Activated effector memory CD4-positive, alpha-beta T cell treated with Interleukin-2 at 50 U/mL for 16 hours (primary cell): Measurements from ENCODE around the gene GDF7.
"Not testable (repeated sequence)": the region's sequence is repeated elsewhere in the genome, so short reads cannot be mapped to it uniquely, and the experiment has no call there.

Source experiments
- DNase-seq: peaks from one replicate; pipeline ENCODE4 v3.0.0-alpha.2; 2020

Gene GDF7

GRCh38 chr2:20707601-20708000 is 40.7 kb downstream of the GDF7 start:
- DNase-seq: no peak

DNA sequence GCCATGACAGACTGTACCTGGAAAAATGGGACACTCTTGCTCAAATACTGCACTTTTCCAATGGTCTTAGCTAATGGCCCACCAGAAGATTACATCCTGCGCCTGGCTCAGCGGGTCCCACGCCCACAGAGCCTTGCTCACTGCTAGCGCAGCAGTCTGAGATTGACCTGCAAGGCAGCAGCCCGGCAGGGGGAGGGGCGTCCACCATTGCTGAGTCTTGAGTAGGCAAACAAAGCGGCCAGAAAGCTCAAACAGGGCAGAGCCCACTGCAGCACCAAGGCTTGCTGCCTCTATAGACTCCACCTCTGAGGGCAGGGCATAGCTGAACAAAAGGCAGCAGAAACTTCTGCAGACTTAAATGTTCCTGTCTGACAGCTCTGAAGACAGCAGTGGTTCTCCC is 44.7 kb downstream of the GDF7 start:
- DNase-seq: not testable (repeated sequence)

GRCh38 chr2:20713585-20713984 is 46.6 kb downstream of the GDF7 start:
- DNase-seq: not testable (repeated sequence)

DNA sequence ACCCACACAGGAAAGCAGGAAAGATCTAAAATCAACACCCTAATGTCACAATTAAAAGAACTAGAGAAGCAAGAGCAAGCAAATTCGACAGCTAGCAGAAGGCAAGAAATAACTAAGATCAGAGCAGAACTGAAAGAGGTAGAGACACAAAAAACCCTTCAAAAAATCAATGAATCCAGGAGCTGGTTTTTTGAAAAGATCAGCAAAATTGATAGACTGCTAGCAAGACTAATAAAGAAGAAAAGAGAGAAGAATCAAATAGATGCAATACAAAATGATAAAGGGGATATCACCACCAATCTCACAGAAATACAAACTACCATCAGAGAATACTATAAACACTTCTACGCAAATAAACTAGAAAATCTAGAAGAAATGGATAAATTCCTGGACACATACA is 47.5 kb downstream of the GDF7 start:
- not testable (repeated sequence) for DNase-seq

- DNase-seq: not testable (repeated sequence)
Observed at GRCh38 chr2:20716164-20716563, 49.2 kb downstream of the GDF7 start.

- no peak for DNase-seq
Observed at GRCh38 chr2:20717641-20718040, 50.7 kb downstream of the GDF7 start.

DNA sequence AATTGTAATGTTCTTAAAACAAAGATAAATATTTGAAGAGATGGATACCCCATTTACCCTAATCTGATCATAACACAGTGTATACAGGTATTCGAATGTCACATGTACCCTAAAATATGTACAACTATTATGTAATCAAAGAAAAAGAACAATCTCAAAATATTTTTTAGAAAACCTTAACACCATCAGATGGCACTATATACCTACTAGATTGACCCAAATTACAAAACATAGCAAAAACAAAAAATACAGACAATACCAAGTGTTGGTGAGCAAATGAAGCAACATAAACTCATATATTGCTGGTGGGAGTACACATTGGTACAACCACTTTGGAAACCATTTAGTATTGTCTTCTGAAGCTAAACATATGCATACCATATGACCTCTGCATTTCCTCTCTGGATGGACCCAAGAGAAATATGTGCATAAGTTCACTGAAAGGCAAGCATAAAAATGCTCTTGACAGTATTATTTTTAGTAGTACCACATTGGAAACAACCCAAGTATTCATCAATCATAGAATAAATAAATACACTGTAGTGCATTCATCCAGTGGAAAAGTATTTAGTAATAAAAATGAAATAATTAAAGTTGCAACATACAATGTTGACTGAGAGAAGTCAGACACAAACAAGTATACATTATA is 55.8 kb downstream of the GDF7 start:
- DNase-seq: no peak

GRCh38 chr2:20723543-20723942 is 56.6 kb downstream of the GDF7 start:
- no peak for DNase-seq

GRCh38 chr2:20724500-20725053 is 57.6 kb downstream of the GDF7 start:
- no peak for DNase-seq

GRCh38 chr2:20725782-20726181 is 58.8 kb downstream of the GDF7 start:
- no peak for DNase-seq

DNA sequence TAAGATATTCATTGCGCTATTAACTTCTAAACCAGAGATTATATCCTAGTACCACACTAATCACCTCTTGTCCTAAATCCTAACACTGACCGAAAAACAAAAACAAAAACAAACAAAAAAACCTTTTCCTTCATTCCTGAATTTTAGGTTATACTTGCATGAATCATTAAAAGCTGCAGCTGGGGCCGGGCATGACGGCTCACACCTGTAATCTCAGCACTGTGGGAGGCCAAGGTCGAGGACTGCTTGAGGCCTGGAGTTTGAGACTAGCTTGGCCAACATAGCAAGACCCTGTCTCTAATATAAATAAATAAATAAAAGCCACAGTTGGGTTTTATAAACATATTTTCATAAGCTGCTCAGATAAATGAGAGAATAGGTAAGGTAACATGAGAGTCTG is 60.0 kb downstream of the GDF7 start:
- no peak for DNase-seq

DNA sequence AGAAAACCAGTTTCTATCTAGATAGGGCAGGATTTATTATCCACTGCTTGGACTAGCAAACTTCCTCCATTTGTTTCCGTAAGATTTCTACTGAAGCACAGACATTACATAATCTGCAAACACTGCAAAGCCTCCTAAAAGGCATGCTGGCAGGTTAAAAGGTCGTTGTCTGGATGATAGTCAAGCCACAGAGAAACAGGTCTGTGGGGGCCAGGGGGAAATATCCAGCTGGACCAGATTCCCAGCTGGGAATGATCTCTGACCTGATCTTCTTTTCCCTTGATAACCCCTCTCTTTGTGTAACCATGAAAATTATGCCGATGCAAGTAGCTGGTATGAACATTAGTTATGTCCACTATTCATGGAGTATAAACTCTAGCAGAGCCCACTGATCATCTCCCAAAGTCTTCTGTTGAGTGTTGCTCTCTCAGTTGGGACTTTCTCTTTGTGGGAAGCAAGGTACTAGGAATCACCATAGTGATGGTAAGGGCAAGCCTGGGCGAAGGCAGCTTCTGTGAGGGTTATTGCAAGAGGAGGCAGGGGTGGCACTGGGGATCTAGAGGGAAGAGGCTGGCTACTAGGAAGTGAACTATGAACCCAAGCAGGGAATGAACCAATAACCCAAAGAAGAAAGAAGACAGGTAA is 61.3 kb downstream of the GDF7 start:
- DNase-seq: no peak
